ENCODE data around the gene LRMDA. TPM values are rescaled to one million over a fixed set of nuclear protein-coding genes. Genes with fewer than 3 reads are reported as not detected.

The LRMDA gene
- total RNA-seq, 1 experiment from 2014 or later = 4.8 TPM

- Histone ChIP-seq H3K9me2 (ENCODE audit: insufficient read depth) (no peaks in the 10 kb centered on the region), H4K20me1 (ENCODE audit: insufficient read depth) (no peaks in the 10 kb centered on the region), H3K27me3 (ENCODE audit: insufficient read depth, low read length) (no peaks in the 10 kb centered on the region), H3K36me3 (ENCODE audit: control insufficient read depth in 1 of 2, insufficient read depth in 2 of 2, low read length in 2 of 2) (no peaks in the 10 kb centered on the region), H3K79me2 (ENCODE audit: insufficient read depth, low read length) (no peaks in the 10 kb centered on the region), H3K4me2 (ENCODE audit: low read length) (no peak overlapping the region), H2AFZ (ENCODE audit: low read depth, low read length, poor library complexity, severe bottlenecking) (no peak overlapping the region), H3K27ac (ENCODE audit: low read depth, low read length) (no peak overlapping the region), H3K9ac (ENCODE audit: low read length) (no peak overlapping the region), H3K9me3 (ENCODE audit: control insufficient read depth in 1 of 2, insufficient read depth in 1 of 2, low read depth in 1 of 2, low read length in 2 of 2) (no peaks in the 10 kb centered on the region), H3K4me3 (replicated peaks in 1 of 2; ENCODE audit: low read depth in 1 of 2, low read length in 2 of 2) (no peak overlapping the region), H3K4me1 (ENCODE audit: control insufficient read depth in 1 of 2, insufficient read depth in 2 of 2, low read length in 2 of 2) (peaks cover 14 to 31% of the 10 kb centered on the region in 2 experiments)
- no TSS peak for BruUV-seq (replicated peaks)
- ATAC-seq (no peak), DNase-seq (ENCODE audit: low read depth, low spot score) (no peak)
- TF ChIP-seq TCF7L2 (IDR thresholded peaks at IDR 0.05; ENCODE audit: borderline replicate concordance, extremely low read depth, insufficient read depth, insufficient read length) = no peak
- no peak for TF ChIP-seq ZNF274 (IDR thresholded peaks at IDR 0.05; ENCODE audit: low read depth, low read length)
- no peak for TF ChIP-seq YY1 (IDR thresholded peaks at IDR 0.05; ENCODE audit: extremely low read depth, insufficient replicate concordance, low read depth, low read length)
- TF ChIP-seq SRF (IDR thresholded peaks at IDR 0.05; ENCODE audit: low read depth) = no peak
- TF ChIP-seq, protein P1, sequence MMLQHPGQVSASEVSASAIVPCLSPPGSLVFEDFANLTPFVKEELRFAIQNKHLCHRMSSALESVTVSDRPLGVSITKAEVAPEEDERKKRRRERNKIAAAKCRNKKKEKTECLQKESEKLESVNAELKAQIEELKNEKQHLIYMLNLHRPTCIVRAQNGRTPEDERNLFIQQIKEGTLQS (IDR thresholded peaks at IDR 0.05) = no peak
- no peak for TF ChIP-seq JUND (IDR thresholded peaks at IDR 0.05)
- TF ChIP-seq ELF1 (IDR thresholded peaks at IDR 0.05; ENCODE audit: borderline replicate concordance, low read depth) = no peak
- no peak for TF ChIP-seq EGR1 (IDR thresholded peaks at IDR 0.05; ENCODE audit: low read depth)
- RAD21 ChIA-PET (ENCODE audit: low non-redundant PET in 1 of 2, low total read pairs in 2 of 2, uncharacterized antibody in 2 of 2, unreplicated experiment in 2 of 2) = no interaction called here
- CTCF ChIA-PET = no interaction called here
- intact Hi-C loops (cut with micrococcal nuclease) = no loop called here
- POLR2A ChIA-PET = no interaction called here
Observed at GRCh38 chr10:75502389-75502788, 71.0 kb downstream of the LRMDA start.

- intact Hi-C loops (cut with micrococcal nuclease) = no loop called here
- H3K27ac ChIP-seq (ENCODE audit: low read depth, low read length) = no peak overlapping the region
- no peak overlapping the region for H3K9ac ChIP-seq (ENCODE audit: low read length)
- peaks cover 13 to 26% of the 10 kb centered on the region in 2 experiments for H3K4me1 ChIP-seq (ENCODE audit: control insufficient read depth in 1 of 2, insufficient read depth in 2 of 2, low read length in 2 of 2)
- ChIA-PET POLR2A (no interaction called here), CTCF (no interaction called here), RAD21 (ENCODE audit: low non-redundant PET in 1 of 2, low total read pairs in 2 of 2, uncharacterized antibody in 2 of 2, unreplicated experiment in 2 of 2) (no interaction called here)
- H3K9me3 ChIP-seq (ENCODE audit: control insufficient read depth in 1 of 2, insufficient read depth in 1 of 2, low read depth in 1 of 2, low read length in 2 of 2) = no peaks in the 10 kb centered on the region
- H3K79me2 ChIP-seq (ENCODE audit: insufficient read depth, low read length) = no peaks in the 10 kb centered on the region
- no peaks in the 10 kb centered on the region for H4K20me1 ChIP-seq (ENCODE audit: insufficient read depth)
- no TSS peak for BruUV-seq (replicated peaks)
- no peak overlapping the region for H3K4me2 ChIP-seq (ENCODE audit: low read length)
- DNase-seq (ENCODE audit: low read depth, low spot score) (no peak), ATAC-seq (no peak)
- H3K27me3 ChIP-seq (ENCODE audit: insufficient read depth, low read length) = no peaks in the 10 kb centered on the region
- TF ChIP-seq POLR2A (IDR thresholded peaks at IDR 0.05; ENCODE audit: borderline replicate concordance, extremely low read depth, insufficient read depth, insufficient read length) (no peak), ELF1 (IDR thresholded peaks at IDR 0.05; ENCODE audit: borderline replicate concordance, low read depth) (no peak), CEBPB (IDR thresholded peaks at IDR 0.05; ENCODE audit: low read depth) (no peak), MAX (IDR thresholded peaks at IDR 0.05) (no peak), RAD21 (IDR thresholded peaks at IDR 0.05; ENCODE audit: low read depth) (no peak)
- H3K4me3 ChIP-seq (replicated peaks in 1 of 2; ENCODE audit: low read depth in 1 of 2, low read length in 2 of 2) = no peak overlapping the region
- no peaks in the 10 kb centered on the region for H3K9me2 ChIP-seq (ENCODE audit: insufficient read depth)
- H3K36me3 ChIP-seq (ENCODE audit: control insufficient read depth in 1 of 2, insufficient read depth in 2 of 2, low read length in 2 of 2) = no peaks in the 10 kb centered on the region
- H2AFZ ChIP-seq (ENCODE audit: low read depth, low read length, poor library complexity, severe bottlenecking) = no peak overlapping the region
Observed at GRCh38 chr10:75502838-75503237, 71.4 kb downstream of the LRMDA start.

Measured in HCT116 (cell line).